Stimulated activated CD4-positive, alpha-beta T cell treated with anti-CD3 and anti-CD28 coated beads, Interleukin-12 subunit alpha, Interleukin-12 subunit beta, amount 100 ng/mL, for 4 hours (primary cell): ENCODE results near the gene SPEF1.
"Not testable (repeated sequence)": the region's sequence is repeated elsewhere in the genome, so short reads cannot be mapped to it uniquely, and the experiment has no call there.

Source experiments
- DNase-seq: peaks from one replicate; pipeline ENCODE4 v3.0.0-alpha.2; 2020

SPEF1 gene, protein sequence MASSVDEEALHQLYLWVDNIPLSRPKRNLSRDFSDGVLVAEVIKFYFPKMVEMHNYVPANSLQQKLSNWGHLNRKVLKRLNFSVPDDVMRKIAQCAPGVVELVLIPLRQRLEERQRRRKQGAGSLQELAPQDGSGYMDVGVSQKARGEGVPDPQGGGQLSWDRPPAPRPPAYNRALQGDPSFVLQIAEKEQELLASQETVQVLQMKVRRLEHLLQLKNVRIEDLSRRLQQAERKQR

DNA sequence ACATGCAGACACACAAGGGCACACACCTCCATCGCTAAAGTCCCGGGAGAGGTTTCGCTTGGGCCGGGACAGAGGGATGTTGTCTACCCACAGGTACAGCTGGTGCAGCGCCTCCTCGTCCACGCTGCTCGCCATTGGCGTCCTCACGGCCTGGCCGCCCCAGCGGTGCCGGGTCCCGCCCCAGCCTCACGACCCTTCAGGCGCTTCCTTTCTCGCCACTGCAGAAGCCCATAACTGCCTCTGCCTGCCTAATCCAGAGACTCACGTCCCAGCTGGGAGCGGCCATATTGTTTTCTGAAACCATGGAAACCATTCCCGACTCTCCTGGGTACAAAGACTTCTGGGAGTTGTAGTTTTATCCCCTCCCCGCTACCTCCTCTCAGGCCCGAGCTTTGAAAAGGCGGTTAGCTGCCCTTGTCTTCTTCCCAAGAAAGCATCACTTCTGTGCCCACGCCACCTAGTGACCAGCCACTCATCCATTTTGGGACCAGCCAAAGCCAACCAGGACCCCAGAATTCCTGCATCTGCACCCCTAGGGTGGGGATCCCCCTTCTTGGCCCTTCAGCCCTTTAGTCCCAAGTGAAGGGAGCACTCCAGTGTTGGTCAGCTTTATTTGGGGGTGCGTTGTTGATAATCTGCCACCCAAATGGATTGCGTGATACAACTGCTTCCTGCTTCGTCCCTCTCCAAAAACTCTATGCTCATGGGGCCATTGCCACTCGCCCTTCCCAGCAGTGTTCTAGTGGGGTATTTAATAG lies at the start of gene SPEF1:
Gene SPEF1 (minus strand): TSS at position 296 of the 758 bp plus-strand sequence. CDS start 161 bp downstream, at position 135.
- DNase-seq = no peak

DNA sequence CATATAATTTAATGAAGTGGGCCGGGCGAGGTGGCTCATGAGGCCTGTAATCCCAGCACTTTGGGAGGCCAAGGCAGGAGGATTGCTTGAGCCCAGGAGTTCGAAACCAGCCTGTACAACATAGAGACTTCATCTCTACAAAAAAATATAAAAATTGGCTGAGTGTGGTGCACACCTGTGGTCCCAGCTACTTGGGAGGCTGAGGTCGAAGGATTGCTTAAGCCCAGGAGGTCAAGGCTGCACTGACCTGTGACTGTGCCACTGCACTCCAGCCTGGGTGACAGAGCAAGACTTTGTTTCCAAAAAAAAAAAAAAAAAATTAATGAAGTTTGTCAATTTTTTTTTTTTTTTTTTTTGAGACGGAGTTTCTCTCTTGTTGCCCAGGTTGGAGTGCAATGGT lies 48.6 kb upstream of the SPEF1 start:
- not testable (repeated sequence) for DNase-seq

DNA sequence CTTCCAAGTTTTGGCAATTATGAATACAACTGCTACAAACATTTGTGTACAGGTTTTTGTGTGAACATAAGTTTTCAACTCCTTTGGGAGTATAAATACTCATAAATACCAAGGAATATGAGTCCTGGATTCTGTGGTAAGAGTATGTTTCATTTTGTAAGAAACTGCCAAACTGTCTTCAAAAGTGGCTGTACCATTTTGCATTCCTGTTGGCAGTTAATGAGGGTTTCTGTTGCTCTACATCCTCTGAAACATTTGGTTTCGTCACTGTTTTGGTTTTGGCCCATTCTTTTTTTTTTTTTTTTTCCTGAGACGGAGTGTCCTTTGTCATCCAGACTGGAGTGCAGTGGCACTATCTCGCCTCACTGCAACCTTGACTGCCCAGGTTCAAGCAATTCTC lies 47.5 kb upstream of the SPEF1 start:
- no peak for DNase-seq

DNA sequence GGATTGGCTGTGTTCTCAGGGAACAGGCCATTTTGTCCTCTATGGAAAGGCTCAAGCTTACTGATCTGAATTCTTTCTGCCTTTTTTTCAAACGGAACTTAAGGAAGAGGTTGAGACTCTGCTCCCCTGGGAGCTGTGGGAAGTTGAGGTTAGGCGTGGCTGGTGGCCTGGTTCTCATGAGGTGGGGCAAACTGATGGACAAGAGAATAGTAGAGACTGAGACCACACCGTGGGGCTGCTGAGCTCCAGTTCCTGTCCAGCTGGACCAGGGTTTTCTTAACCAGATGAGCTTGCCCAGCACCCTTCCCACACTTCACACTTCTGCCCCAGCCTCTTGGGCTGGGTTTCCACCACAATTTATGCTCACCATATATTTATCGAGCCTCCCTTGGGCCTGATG lies 45.2 kb upstream of the SPEF1 start:
- DNase-seq = no peak

DNA sequence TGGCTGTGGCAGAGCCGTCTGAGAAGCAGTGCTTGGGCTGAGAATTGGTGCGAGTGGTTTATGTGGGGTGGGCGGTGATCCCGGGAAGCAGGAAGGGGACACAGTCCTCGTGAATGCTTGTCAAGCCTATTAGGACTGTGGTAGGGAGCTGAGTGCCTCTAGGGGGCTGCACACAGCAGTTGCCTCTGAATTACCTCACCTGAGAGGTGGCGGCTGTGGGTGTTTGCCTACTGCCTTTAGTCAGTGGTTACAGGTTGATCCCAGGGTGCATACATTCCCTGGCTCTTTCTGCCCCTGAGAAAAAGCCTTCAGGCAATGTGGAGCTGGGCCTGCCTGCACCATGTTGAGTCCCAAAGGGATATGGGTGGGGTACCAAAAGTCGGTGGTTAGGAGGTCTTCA lies 44.3 kb upstream of the SPEF1 start:
- no peak for DNase-seq

DNA sequence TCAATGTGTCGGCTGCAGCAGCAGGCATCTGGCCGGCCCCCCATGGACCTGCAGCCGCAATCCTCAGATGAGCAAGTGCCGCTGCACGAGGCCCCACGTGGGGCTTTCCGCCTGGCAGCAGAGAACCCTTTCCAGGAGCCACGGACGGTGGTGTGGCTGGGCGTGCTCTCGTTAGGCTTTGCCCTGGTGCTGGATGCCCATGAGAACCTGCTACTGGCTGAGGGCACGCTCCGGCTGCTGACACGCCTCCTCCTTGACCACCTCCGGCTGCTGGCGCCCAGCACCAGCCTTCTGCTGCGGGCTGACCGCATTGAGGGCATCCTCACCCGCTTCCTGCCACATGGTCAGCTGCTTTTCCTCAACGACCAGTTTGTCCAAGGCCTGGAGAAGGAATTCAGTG lies 42.6 kb upstream of the SPEF1 start:
- DNase-seq = no peak

DNA sequence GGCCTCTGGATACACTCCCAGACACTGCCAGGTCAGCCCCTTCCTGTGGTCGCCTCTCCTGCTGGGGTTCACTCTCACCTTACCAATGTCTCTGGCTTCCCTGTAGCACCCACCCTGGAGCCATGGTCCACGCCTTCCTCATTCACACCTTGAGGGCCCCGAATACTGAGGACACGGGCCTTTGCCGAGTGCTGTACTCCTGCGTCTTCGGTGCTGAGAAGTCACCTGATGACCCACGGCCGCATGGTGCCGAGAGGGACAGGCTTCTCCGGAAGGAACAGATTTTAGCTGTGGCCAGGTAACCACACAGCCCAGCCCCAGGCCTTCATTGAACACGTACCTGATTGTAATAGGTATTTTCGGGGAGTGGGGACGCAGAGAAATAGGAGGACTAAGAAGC lies 40.7 kb upstream of the SPEF1 start:
- DNase-seq = no peak

DNA sequence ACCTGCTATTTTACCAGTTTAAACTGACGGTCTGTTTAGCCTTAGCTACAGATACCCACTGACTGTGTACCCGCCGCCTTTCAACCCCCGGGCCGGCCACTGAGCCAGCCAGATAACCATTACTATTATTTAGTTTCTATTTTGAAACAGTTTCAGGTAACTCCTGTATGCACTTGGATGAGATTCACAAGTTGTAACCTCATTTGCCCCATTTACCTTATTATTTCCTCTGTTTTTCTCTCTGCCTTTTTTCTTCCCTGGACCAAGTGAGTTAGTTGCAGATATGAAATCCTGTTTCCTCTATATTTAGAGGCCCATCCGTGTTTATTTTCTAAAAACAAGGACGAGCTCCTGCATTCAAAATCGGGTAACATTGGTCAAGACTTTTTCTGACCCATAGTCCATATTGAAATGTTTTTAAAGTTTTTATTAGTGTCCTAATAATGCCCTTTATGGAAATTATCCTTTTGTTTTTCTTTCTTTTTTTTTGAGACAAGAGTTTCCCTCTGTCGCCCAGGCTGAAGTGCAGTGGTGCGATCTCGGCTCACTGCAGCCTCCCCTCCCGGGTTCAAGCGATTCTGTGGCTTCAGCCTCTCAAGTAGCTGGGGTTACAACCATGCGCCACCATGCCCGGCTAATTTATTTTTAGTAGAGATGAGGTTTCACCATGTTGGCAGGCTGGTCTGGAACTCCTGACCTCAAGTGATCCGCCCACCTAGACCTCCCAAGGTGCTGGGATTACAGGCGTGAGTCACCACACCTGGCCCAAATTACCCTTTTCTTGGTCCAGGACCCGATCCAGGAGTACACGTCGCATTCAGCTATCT lies 39.9 kb upstream of the SPEF1 start:
- no peak for DNase-seq

DNA sequence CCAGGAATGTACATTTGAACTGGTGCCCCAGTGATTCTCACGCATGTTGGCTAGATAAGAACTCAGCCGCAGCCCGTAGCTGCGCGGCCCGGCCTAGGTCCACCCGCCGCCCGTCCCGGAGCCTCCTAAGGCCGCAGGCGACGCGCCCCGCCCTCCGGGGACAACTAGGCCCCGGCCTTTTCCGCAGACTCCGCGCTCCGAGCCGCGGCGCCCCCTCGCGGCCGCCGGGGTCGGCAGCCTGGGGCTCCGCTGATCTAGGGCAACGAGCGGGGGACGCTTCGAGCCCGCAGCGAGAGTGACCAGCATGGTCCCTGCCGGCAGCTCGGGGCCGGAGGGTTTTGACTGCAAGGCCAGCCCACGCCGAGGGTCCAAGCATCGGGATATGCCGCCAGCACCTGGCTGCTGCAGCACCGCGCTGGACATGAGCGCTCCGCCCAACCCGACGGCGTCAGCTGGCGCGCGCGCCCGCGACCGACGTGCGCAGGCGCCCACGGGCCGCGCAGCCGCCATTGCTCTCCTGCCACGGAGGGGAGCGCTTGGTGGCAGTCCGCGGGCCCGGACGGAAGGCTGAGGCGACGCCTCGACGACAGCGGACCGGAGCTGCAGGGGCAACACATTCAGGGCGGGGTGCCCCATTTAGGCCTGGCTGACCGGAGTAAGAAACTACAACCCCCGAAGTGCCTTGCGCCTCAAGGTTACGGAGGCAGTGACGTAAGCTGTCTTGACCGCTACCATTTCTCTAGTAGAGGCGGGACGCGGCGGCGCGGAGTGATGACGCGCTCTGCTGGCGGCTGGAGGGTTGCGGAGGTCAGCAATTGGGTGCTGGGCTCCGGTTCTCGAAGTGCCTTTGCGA lies 39.0 kb upstream of the SPEF1 start, which contains the start of gene AP5S1:
Gene AP5S1 (plus strand): TSS at position 500 of the 853 bp plus-strand sequence. CDS start 1,571 bp downstream, outside the sequence.
- DNase-seq = peak; percentile 82

DNA sequence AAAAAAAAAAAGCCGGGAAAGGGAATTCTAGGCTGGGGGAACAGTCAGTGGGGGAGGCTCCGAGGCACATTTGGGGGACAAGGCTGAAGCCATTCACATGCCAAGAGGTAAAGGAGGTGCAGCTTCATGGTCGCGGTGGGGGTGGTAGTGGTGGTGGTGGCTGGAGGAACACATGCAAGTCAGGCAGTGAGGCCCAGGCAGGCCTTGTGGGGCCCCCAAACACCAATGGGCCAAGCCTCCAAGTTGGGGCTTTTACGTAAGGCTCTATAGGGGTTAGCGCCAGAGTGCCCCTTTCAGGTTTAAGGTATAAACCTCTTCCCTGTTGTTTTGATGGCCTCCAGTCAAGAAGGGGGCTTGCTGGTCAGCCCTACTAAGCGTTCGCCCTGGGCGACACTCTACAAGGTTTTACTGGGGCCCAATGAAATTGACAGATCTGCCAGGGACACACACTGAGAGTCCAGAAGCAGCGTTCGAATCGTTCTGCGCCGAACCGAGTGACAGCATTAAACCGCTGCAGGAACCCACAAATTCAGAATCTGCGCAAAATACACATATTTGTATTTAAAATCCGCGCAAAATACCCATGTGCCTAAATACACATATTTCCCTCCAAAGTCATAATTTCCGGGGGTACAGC lies 38.3 kb upstream of the SPEF1 start:
- no peak for DNase-seq

DNA sequence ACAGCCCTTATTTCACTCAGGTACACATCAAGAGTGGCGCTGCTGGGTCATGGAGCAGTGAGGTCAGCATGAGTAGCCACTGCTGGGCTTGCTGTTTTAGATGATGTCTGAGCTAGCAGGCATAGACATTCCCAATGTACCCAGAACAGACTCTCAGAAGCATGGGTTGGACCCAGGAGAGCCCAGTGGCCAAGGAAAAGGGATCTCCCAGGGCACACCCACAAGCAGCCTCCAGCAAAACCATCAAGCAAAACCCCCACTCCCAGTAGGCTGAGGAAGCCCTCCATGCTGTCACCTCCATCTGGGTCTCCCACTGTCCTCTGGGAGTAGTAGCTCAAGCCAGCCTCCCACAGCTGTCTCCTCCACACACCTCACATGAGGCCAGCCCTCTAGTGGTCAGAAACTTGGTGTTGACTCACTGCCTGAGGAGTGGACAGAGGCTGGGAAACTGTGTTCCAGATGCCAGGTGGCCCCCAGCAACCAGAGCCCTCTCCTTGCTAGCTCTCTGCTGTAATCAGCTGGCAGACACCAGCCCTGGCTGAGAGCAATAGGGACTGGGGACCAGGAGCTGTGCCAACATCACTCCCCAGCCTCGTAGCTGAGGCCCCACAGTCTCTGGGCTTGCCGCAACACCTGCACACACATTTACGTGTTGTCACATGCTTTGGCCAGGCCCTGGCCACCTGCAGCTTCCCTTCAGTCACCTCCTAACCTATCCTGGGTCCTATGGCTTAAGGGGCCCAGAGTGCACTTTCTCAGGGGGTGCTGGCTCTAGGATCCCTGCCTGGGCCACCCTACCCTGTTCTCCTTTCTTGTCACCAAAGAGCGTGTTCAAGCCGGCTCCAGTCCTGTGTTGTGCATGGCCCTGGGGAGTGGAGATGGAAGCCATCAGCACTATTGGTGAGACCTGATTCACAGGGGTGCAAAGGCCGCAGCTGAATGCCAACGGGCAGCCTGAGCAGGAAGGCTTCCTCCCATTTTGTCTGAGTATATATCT lies 37.2 kb upstream of the SPEF1 start:
- no peak for DNase-seq

DNA sequence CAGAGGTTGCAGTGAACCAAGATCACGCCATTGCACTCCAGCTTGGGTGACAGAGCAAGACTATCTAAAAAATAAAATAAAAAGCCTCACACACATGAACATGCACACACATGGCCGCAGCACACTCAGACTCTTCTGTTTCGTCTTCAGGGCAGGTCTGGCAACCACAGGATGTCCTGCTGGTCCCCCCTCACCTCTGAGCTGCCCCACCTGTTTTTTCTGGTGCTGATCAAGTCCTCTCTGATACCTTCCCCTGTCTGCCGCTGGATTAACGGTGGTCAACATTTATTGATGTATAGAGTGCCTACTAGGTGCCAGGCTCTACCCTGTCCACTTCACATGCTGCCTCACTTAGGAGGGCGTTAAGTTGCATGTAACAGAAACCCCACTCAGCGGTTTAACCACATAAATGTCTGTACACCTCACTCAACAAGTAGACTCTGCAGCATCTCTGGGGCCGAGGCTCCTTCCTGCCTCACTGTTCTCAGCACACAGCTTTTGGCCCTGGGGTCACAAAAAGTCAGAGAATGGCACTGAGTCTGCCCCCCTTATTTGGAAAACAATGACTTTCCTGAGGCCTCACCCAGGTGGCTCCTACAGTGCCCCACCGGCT lies 34.6 kb upstream of the SPEF1 start:
- no peak for DNase-seq

DNA sequence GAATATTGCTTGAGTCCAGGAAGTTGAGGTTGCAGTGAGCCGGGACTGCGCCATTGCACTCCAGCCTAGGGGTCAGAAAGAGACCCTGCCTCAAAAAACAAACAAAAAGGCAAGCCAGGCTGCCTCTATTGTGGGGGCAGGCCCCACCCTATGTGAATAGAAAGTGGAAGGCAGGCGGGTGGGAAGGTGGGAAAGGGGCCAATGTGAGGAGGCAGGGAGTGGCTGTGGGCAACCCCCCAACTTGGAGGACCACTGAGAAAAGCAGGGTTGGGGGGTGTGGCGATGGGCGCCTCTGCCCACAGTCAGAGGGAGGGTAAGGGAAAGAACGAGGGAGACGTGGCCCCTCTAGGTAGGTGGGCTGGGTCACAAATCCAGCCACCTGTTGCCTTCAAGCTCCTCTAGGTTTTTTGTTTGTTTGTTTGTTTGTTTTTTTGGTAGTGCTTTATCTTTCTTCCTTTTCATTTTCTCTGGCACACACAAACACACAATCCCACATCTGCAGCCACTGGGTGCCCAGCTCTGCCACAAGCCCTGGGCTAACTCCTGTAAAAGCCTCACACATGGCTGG lies 33.8 kb upstream of the SPEF1 start:
- DNase-seq = no peak

DNA sequence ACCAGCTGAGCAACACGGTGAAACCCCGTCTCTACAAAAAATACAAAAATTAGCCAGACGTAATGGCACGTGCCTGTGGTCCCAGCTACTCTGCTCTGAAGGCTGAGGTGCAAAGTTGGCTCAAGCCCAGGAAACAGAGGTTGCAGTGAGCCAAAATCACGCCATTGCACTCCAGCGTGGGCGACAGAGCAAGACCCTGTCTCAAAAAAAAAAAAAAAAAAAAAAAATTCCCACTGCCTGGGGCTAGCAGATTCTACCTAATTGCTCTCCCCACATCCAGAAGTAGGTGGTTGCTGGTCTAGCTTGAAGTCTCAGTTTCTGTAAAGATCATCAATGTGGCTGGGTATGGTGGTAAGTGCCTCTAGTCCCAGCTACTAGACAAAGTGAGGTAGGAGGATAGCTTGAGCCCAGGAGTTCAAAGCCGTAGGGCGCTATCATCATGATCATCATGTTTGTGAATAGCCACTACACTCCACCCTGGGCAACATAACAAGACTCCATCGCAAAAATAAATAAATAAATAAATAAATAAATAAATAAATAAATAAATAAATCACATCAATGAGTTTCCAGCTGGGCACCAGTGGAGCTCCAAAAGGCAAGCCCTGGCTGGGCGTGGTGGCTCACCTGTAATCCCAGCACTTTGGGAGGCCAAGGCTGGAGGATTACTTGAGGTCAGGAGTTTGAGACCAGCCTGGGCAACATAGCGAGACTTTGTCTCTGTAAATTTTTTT lies 32.8 kb upstream of the SPEF1 start:
- no peak for DNase-seq

DNA sequence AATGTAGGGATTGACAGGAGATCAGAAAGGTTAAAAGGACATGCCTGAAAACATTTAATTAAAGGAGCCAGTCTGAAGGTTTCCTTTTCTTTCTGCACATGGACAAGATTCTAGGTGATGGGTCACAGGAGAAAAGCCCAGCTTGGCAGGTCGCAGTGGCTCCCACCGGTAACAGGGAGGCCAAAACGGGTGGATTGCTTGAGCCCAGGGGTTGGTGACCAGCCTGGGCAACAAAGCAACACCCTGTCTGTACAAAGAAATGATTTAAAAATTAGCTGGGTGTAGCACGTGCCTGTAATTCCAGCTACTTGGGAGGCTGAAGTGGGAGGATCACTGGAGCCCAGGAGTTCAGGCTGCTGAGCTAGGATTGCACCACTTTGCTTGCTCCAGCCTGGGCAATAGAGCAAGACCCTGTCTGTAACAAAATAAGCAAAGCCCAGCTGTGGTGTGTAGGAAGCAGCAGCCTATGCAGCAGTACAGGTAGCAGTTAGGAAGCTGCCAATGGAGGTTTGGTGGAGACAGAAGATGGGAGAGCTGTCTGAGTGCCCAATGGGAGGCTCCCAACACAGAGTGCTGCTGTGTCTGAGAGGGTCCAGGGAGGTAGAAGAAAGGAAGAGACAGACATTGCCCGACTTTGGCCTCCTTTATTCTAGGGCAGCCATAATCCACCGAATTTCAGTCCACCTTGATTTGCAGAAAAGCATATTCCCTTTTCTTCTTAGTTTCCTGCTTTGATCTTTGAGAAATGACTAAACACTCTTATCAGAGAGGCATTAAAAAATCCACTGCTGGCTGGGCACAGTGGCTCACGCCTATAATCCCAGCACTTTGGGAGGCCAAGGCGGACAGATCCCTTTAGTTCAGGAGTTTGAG lies 32.0 kb upstream of the SPEF1 start:
- no peak for DNase-seq

DNA sequence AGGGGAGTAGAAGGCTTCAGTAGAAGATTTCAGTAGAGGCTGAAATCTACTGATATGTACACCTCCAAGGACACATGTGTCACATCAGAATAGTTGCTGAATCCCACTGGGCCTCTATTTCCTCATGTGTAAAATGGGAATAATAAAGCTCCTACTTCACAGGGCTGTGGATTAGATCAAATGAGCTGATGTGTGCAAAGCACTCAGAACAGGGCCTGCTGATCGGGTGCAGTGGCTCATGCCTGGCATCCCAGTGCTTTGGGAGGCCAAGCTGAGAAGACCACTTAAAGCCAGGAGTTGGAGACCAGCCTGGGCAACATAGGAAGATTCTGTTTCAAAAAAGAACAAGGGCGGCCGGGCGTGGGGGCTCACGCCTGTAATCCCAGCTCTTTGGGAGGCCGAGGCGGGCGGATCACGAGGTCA lies 31.0 kb upstream of the SPEF1 start:
- no peak for DNase-seq

DNA sequence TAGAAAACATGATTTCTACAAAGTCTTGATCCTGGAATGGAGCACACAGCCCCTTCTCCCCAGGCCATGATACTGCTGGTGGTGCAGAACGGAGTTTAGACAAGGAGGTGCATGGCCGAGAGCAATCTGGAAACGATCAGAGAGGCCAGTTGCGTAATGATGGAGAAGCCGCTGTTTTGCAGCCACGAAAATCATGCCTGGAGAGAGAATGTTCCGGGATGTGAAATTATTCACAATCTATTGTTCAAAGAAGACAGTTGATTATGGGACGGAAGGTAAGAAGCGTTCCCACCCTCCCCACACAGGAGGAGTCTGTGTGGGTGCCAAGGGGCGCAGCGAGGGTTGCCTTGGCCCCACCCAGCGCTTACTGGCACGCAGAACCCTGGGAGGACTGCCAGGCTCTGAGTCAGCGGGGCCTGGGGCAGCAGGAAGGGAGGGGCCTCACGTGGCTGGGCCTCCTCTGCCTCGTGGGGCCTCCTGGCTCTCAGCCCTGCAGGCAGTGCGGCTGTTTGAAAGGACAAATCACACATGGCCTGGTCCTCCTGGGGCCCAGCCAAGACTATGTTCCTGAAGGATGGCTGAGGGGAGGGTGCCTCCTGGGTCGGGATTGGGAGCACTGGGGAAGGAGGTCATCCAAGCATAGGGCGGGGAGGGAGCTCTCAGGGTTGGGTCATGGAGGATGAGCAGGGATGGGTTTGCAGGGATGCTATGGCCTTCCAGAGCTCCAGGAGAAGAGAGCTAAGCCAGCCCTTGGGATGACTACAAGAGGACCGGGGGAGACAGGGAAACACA lies 30.4 kb upstream of the SPEF1 start:
- peak; percentile 91 for DNase-seq
